Hippocampal formation (tissue), 2 donors: Measurements from ENCODE around the gene FECH.
"Not testable (repeated sequence)": the region's sequence is repeated elsewhere in the genome, so short reads cannot be mapped to it uniquely, and the experiment has no call there.

Source experiments
- DNase-seq, 2 donors: peaks; one replicate each; lab custom pipeline; 2025; lab: John Stamatoyannopoulos, UW

FECH gene

DNA sequence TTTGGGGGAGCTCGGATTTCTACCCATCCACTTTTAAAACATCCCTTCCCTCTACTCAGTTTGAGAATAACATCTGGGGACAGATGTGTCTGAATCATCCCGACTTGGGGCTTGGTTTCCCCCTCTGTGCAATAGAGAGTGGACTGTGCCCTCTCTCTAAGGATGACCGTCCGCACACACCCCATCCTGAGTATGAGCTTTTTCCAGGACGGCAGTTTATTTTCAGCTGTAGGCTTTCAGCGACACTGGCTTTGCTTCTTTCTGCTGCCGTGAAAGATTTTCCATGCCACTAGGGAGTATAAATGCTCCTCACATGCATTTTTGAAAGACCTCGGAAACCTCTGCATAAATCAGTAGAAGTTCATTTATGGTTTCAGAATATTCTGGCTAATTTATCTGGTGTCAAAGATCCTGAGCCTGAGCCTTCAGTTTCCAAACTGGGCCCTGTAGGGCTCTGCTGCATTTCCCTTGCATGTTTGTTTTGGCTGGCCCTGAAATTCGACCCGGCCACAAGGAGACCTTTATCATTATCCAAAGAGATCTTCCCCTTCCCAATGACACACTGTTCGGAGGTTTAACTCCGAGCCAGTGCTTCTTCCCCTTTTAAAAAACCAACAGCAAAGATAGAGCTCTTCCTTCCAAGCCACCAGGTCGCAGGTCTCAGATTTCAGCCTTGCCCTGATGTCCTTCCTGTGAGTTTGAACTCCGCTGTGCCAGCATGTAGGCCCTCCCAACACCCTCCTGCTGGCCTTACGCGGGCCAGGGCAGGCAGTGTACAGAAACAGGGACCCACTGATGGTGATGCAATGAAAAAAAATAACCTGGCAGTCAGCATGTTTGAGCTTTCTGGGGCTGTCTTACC, 53.3 kb downstream of the FECH start:
- no peak for DNase-seq

DNA sequence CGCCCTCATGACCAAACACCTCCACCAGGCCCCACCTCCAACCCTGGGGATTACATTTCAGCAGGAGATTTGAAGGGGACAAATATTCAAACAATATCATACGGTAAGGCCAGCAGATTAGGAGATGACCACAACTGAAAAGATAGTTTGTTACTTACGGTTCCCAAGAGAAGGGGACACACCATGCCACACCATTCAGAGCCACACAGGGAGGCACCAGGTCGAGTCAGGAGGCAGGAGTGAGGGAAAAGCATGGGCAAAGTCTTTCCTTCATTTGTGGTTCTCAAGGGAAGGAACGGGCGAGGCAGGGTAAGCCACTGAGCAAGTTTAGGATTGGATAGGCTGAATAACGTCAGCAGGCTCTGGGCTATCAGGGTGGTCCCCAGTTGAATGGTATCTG, 57.4 kb downstream of the FECH start:
- no peak for DNase-seq

DNA sequence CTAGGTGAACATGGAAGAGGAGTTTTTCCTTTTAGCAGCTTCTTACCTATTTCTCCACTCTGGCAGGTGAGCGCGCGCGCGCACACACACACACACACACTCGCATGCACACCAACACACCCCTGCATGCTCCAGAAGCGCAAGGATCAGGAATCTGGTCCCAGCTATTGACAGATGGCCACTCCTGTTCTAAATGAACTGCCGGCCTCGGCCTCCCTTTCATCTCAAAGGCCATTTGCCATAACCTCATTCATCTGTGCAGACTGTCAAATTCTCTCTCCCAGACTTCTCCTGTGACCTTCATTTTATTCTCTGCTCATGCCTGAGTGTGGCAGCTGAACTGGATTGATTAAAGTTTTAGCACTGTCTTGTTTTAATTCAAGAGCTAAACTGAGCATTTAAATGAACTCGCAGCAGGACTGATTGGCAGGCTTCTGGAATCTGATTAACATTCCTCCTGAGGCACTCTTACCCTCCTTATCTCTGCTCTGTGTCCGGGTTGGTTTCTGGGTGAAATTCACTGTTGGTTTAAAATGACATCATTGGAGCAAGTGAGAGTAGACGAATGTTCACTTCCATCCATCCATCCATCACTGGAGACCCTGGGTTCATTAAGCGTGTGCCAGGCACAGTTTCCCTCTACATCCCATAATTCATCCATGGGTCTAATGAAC, 58.8 kb downstream of the FECH start:
- DNase-seq, result no peak

DNA sequence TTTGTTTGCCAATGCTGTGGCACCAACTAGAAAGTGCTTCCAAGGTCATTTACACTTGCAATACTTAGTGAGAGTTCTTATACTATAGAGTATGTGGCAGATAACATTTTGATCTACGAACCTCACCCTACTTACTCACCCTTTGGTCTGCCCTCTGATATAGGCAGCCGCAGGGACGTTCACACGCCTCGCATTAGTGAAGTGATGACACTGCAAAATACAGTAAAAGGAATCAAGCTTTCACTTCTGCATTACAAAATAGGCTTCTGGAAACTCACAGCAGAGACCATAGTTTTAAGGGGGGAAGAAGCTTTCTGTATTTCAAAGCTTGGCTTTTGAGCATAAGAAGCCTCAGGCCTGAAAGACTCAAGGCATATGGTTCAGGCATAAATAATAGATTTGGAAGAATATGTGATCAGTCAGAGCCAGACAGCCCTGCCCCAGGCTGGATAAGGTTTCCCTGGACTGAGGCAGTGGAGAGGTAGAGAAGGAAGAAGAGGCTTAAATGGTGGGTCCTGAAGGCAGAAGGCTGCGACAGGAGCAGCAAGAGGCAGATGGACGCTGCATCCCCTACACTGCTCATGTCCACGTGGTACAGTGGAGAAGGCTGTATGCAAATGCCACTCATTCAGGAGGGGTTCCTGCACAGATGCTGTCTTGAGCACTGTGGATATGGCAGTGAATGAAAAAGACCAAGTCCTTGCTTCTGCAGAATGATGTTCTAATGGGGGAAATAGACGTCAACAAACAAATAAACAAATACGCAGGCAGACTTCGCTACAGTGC, 63.1 kb downstream of the FECH start:
- DNase-seq, result no peak

DNA sequence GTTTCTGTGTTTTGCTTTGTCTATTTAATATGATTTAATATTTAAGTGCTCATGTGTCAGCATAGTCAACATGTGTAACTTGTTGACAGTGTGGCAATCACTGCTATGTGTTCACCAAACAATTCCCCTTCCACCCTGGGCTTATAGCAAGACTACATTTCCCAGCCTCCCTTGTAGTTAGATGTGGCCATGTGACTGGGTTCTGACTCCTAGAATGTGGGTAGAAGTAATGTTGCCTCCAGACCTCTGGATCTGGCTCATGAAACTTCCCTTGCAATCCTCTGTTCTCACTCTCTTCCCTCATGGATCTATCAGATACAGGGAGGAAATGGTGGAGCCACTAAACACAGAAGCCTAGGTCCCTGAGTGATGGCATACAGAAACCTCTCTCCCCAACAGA, 64.2 kb downstream of the FECH start:
- not testable (repeated sequence) for DNase-seq

DNA sequence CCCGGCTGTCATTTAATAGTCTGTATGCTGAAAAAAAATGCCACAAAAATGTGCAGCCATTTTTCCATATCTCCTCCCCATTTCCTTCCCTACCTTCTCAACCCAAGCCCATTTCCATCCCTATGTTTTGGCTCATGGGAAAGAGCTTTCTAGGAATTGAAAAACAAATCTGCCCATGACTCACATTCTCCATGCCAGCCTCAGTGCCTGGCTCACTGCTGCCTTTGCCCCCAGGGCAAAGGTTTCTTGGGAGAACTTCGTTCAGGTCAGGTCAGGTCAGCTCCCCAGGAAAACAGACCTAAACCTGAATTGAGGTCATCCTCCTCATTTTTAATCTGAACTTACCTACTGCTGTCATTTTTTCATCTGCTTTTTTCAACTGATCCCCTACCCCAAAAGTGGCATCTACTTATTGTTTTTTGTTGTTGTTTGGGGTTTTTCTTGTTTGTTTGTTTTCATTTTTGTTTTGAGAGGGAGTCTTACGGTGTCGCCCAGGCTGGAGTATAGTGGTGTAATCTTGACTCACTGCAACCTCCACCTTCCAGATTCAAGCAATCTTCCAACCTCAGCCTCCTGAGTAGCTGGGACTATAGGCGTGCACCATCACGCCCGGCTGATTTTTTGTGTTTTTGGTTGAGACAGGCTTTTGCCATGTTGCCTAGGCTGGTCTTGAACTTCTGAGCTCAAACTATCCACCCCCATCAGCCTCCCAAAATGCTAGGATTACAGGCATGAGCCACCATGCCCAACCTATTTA, 66.7 kb downstream of the FECH start:
- DNase-seq, result no peak

DNA sequence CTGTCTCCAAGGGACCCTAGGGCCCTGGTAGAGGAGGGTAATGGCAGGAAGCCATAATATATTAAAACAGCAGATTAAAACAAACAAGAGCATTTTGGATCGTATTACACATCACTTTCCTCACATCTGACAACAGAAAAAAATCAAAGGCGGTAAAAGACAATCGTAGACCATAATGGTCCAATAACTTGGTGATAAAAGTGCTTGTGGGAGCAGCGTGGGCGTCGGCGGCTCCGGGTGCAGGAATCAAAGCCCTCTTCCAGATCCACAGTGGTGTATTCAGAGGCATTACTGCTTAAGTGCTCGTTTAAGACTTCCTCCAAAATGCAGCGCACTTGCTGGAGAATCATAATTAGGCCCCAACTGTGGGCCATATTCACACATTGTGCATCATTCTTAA, 68.0 kb downstream of the FECH start:
- DNase-seq, result no peak

DNA sequence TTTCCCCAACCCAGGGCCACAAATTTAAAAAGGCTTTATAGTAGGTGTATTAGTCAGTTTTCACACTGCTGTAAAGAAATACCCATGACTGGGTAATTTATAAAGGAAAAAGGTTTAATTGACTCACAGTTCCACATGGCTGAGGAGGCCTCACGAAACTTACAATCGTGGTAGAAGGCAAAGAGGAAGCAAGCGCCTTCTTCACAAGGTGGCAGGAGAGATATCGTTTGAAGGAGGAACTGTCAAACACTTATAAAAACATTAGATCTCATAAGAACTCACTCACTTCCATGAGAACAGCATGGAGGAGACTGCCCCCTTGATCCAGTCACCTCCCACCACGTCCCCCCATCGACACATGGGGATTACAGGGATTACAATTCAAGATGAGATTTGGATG, 70.4 kb downstream of the FECH start:
- no peak for DNase-seq

DNA sequence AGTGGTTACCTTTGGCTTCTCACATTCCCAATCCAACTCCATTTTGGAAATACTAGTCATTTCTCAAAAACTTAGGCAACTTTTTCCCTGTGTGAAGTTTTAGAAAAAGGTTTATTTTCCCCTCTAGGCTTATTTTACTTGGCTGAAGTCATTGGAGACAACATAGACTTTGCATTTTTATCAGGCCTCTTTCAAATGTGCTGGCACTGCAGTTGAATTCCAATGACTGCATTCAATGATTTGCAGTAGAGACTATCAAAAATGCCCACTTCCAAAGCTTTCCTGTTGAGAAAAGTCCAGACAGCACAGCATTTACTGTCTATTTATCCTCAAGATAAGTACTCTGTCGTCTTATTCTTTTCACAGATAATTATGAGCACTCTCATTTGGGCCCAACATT, 81.3 kb downstream of the FECH start:
- no peak for DNase-seq

DNA sequence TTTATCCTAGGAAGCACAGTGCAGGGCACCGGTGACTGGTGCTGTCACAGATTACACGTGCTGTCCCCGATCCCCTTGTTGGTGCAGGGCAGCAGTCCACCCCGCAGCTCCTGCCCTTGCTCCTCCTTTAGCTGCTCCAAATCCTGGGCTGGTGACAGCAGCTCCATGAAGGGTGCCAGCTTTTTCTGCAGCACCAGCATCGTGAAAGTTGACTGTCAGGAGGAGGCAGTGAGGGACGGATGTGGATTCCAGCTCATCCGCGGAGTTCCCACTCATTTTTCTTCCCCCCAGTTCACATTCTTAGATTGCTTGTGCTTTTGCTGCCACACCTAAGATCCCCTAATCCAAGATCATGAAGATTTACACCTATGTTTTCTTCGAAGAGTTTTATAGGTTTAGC, 83.9 kb downstream of the FECH start:
- no peak for DNase-seq

DNA sequence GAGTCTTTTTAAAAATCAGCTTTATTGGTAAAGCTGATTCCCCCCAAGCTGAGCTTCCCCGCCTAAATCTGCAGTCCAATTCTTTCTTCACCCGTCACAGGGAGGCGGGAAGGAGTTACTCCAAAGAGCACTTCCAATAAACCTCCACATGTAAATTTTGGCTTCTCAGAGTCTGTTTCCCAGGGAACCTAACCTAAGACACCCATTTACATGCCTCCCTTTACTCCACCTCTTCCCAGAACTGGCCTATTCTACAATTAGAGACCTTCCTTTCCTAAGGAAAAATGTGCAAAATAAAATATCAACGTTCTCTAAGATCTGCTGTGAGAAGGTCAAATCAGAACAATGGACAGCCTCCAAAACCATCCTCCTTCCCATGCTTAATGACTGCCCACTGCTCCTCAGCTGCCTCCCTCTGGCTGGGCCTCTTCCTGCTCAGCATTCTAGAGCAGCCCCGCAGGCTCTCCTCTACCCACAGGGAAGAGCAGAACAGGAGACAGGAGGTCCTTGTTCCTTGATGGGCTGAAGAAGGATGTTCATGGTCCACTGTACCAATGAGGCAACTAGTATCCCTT, 87.7 kb downstream of the FECH start:
- DNase-seq, result no peak
